HCT116 (cell line): ENCODE results near the gene TP63.

Experiments used
- CBX3 ChIP-seq: IDR thresholded peaks from 2 replicates; pipeline ENCODE4 v1.6.1; 2012; ENCODE audit warnings: low read depth
- POLR2A ChIP-seq: IDR thresholded peaks from 2 replicates; pipeline ENCODE4 v1.7.0; 2011; ENCODE audit warnings: borderline replicate concordance; ENCODE audit not compliant: insufficient read depth, insufficient read length; ENCODE audit errors: extremely low read depth
- SIN3A ChIP-seq: IDR thresholded peaks from 2 replicates; pipeline ENCODE4 v1.6.1; 2012; ENCODE audit warnings: low read depth
- SP1 ChIP-seq: IDR thresholded peaks from 2 replicates; pipeline ENCODE4 v1.6.1; 2012; ENCODE audit warnings: low read depth
- ZNF274 ChIP-seq: fragments of 200-500 bp; sonication (Bioruptor generic); IDR thresholded peaks from 2 replicates; pipeline ENCODE4 v1.6.1; 2014; ENCODE audit warnings: mild to moderate bottlenecking, low read depth, low read length, inconsistent platforms
- TF ChIP-seq, protein P1 (sequence below), 3 experiments: fragments of 200-600 bp in 1 of 3; sonication (generic) in 1 of 3; IDR thresholded peaks in 2 of 3; conservative IDR thresholded peaks in 1 of 3; 2 replicates each; pipeline ENCODE4 v1.5.1; 2012 to 2017; ENCODE audit warnings: low read depth in 2 of 3, low read length in 2 of 3, antibody characterized with exemption in 1 of 3, borderline replicate concordance in 1 of 3, control low read depth in 1 of 3, mild to moderate bottlenecking in 1 of 3, mixed read lengths in 1 of 3, mixed run types in 1 of 3, moderate library complexity in 1 of 3; ENCODE audit not compliant: insufficient read depth in 1 of 3

DNA sequence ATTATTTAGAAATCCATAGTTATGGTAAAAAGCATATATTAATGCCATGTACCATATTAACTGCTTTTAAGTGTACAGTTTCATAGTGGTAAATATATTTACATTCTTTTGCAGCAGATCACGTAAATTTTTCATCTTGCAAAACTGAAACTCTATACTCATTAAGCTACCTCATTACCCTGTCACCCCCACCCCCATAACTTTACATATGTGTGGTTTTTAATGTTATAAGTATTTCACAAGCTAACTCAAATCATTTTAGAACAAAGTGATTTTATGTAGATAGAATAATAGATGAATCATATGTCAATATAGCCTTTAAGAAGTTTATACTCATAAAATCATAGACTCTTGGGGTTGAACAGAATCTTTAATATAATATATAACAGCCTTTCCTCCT is 7.1 kb upstream of the TP63 start:
- no peak for TF ChIP-seq SIN3A
- TF ChIP-seq, protein P1, sequence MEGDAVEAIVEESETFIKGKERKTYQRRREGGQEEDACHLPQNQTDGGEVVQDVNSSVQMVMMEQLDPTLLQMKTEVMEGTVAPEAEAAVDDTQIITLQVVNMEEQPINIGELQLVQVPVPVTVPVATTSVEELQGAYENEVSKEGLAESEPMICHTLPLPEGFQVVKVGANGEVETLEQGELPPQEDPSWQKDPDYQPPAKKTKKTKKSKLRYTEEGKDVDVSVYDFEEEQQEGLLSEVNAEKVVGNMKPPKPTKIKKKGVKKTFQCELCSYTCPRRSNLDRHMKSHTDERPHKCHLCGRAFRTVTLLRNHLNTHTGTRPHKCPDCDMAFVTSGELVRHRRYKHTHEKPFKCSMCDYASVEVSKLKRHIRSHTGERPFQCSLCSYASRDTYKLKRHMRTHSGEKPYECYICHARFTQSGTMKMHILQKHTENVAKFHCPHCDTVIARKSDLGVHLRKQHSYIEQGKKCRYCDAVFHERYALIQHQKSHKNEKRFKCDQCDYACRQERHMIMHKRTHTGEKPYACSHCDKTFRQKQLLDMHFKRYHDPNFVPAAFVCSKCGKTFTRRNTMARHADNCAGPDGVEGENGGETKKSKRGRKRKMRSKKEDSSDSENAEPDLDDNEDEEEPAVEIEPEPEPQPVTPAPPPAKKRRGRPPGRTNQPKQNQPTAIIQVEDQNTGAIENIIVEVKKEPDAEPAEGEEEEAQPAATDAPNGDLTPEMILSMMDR (IDR thresholded peaks at IDR 0.05 in 2 of 3, conservative IDR thresholded peaks at IDR 0.05 in 1 of 3; ENCODE audit: borderline replicate concordance in 1 of 3, insufficient read depth in 1 of 3, low read depth in 2 of 3, low read length in 2 of 3): no peak
- no peak for TF ChIP-seq ZNF274
- no peak for TF ChIP-seq POLR2A
- no peak for TF ChIP-seq SP1
- TF ChIP-seq CBX3: no peak
